AML-193 (cell line): ENCODE measurements around the gene BDKRB2.

Source experiments
- DNase-seq, 2 experiments: peaks; one replicate each; lab custom pipeline; 2025; lab: John Stamatoyannopoulos, UW

Gene BDKRB2

GRCh38 chr14:96252999-96253539 lies 48.4 kb downstream of the BDKRB2 start:
- DNase-seq: no peak

GRCh38 chr14:96254687-96255086 lies 50.0 kb downstream of the BDKRB2 start:
- no peak for DNase-seq

GRCh38 chr14:96255501-96256366 lies 51.1 kb downstream of the BDKRB2 start, which contains the start of gene BDKRB1:
TSS of gene BDKRB1 (plus strand) at chr14:96256210. CDS start at chr14:96263683, 7,473 bp downstream.
- no peak for DNase-seq

GRCh38 chr14:96256407-96256806 lies 51.8 kb downstream of the BDKRB2 start:
- no peak for DNase-seq

- no peak for DNase-seq
Measured at GRCh38 chr14:96257056-96257455, 52.4 kb downstream of the BDKRB2 start.

GRCh38 chr14:96257900-96258299 lies 53.3 kb downstream of the BDKRB2 start:
- no peak for DNase-seq

GRCh38 chr14:96260341-96260821 lies 55.7 kb downstream of the BDKRB2 start:
- DNase-seq: no peak

- DNase-seq: no peak
Measured at GRCh38 chr14:96261053-96261452, 56.4 kb downstream of the BDKRB2 start.

- DNase-seq: no peak
Measured at GRCh38 chr14:96261772-96262655, 57.4 kb downstream of the BDKRB2 start.

- DNase-seq: no peak
Measured at GRCh38 chr14:96263347-96264199, 58.9 kb downstream of the BDKRB2 start.

- no peak for DNase-seq
Measured at GRCh38 chr14:96264200-96264553, 59.5 kb downstream of the BDKRB2 start.

GRCh38 chr14:96264853-96265252 lies 60.2 kb downstream of the BDKRB2 start:
- no peak for DNase-seq

GRCh38 chr14:96265383-96266095 lies 60.9 kb downstream of the BDKRB2 start:
- DNase-seq: no peak

GRCh38 chr14:96267336-96267735 lies 62.7 kb downstream of the BDKRB2 start:
- no peak for DNase-seq

GRCh38 chr14:96267916-96268315 lies 63.3 kb downstream of the BDKRB2 start:
- no peak for DNase-seq

GRCh38 chr14:96268431-96269358 lies 64.1 kb downstream of the BDKRB2 start:
- DNase-seq: no peak

- DNase-seq: no peak
Measured at GRCh38 chr14:96269359-96269710, 64.7 kb downstream of the BDKRB2 start.

GRCh38 chr14:96270565-96271420 lies 66.2 kb downstream of the BDKRB2 start:
- no peak for DNase-seq

GRCh38 chr14:96271421-96271762 lies 66.8 kb downstream of the BDKRB2 start:
- DNase-seq: no peak
